Measurements from ENCODE around the gene ANTXR1. TPM values are rescaled to one million over a fixed set of nuclear protein-coding genes. Genes with fewer than 3 reads are reported as not detected.

ANTXR1 gene
- total and polyA plus RNA-seq, 9 of the 15 experiments (the other 6 are each of a cell fraction or from before 2014, with no cell fraction given): 0.07 to 1.00 (median 0.54) TPM

DNA sequence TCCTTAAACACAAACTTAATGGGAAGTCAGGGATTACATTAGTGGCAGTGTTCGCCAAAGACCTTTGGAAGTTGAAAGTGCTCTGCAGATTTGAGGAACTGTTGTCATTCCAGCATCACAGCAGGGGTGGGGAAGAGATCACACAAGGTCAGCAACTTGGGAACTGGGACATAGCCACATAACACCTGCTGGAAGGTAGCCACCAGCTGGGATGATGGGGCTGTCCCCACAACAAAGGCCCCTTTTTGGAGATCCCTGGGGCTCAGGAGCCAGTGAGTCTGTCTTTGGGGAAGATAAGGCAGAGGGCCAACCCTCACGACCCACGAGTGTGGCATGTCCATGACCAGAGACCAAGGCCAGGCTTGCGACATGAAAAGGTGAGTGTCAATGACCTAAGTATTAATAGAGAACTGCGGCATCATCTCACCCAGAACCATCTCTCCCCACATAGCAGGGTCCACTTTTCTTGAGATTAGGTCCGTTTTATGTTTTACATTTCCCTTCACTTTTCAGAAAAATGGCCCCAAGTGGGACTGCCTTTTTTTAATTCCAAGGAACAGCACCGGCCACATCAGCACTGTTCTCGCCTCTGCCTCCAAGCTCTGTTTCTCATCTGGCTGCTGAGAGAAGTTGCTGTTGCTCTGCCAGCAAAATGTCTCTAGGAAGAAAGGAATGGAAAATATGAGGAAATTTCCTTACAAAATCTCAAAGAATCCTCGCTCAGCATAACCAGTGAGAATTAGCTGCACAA is 267.1 kb downstream of the ANTXR1 start:
- WGBS (ENCODE audit: insufficient coverage, low coverage, missing lambda C conversion rate): 0% methylated on average over 9 of the region's 9 CpGs
- Histone ChIP-seq H3K4me2 (ENCODE audit: insufficient read depth, low read length) (no peak overlapping the region), H3K9ac (ENCODE audit: insufficient read depth in 1 of 2, low read depth in 2 of 2, low read length in 2 of 2) (no peak overlapping the region), H4K20me1 (replicated peaks; ENCODE audit: control insufficient read depth, insufficient read depth, low read length) (no peaks in the 10 kb centered on the region; the same call in 1 of the 2 replicates), H3K4me3 (no peak overlapping the region), H3K36me3 (ENCODE audit: control insufficient read depth, insufficient read depth, low read length) (no peaks in the 10 kb centered on the region), H3K27me3 (ENCODE audit: control insufficient read depth in 2 of 2, insufficient read depth in 2 of 2, low read length in 2 of 2) (peaks cover 3 to 18% of the 10 kb centered on the region in 2 experiments; a peak in 4 of 5 replicates), H3K27ac (ENCODE audit: extremely low read depth, low read depth, low read length) (no peak overlapping the region), H3K79me2 (ENCODE audit: control insufficient read depth, insufficient read depth, low read length) (no peaks in the 10 kb centered on the region), H3K4me1 (replicated peaks in 1 of 2; ENCODE audit: control insufficient read depth in 2 of 2, insufficient read depth in 2 of 2, low read length in 2 of 2) (no peaks in the 10 kb centered on the region), H2AFZ (ENCODE audit: low read depth, low read length) (no peak overlapping the region), H3K9me3 (replicated peaks; ENCODE audit: control insufficient read depth, insufficient read depth, low read depth, low read length) (no peaks in the 10 kb centered on the region), H3K9me1 (ENCODE audit: control insufficient read depth, insufficient read depth, low read length) (no peaks in the 10 kb centered on the region)
- POLR2A ChIA-PET: interaction anchor here (0.6 kb wide), 1 partner anchor 10 kb away, joined by 4 read pairs; no protein-coding TSS in a partner anchor
- TF ChIP-seq RBM25 (IDR thresholded peaks at IDR 0.05; ENCODE audit: low read depth, low read length, severe bottlenecking) (no peak), STAT5B (CRISPR knock-in tag; IDR thresholded peaks at IDR 0.05) (no peak), MEF2A (IDR thresholded peaks at IDR 0.05; ENCODE audit: control insufficient read depth, low read depth, low read length) (no peak), NFE2L1 (tag; IDR thresholded peaks at IDR 0.05; ENCODE audit: borderline replicate concordance, low read depth) (no peak), SLC30A9 (CRISPR knock-in tag; IDR thresholded peaks at IDR 0.05) (no peak), FOXO4 (CRISPR knock-in tag; IDR thresholded peaks at IDR 0.05) (no peak), ZNF146 (CRISPR knock-in tag; IDR thresholded peaks at IDR 0.05; ENCODE audit: unreplicated experiment) (no peak), PHF20 (IDR thresholded peaks at IDR 0.05; ENCODE audit: partially characterized antibody) (no peak), ZNF445 (CRISPR knock-in tag; IDR thresholded peaks at IDR 0.05; ENCODE audit: low read depth) (no peak), SNIP1 (IDR thresholded peaks at IDR 0.05; ENCODE audit: low read depth) (no peak)
- TF ChIP-seq, protein P1, sequence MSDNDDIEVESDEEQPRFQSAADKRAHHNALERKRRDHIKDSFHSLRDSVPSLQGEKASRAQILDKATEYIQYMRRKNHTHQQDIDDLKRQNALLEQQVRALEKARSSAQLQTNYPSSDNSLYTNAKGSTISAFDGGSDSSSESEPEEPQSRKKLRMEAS (CRISPR knock-in tag; IDR thresholded peaks at IDR 0.05): no peak
- TF ChIP-seq, protein P2, sequence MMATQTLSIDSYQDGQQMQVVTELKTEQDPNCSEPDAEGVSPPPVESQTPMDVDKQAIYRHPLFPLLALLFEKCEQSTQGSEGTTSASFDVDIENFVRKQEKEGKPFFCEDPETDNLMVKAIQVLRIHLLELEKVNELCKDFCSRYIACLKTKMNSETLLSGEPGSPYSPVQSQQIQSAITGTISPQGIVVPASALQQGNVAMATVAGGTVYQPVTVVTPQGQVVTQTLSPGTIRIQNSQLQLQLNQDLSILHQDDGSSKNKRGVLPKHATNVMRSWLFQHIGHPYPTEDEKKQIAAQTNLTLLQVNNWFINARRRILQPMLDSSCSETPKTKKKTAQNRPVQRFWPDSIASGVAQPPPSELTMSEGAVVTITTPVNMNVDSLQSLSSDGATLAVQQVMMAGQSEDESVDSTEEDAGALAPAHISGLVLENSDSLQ (IDR thresholded peaks at IDR 0.05): no peak
- CTCF ChIA-PET (ENCODE audit: low intra/inter-chr PET ratio): no interaction called here
- ATAC-seq (no peak), DNase-seq (ENCODE audit: extremely low read depth in 1 of 4, low spot score in 3 of 4) (no peak), FAIRE-seq (no peak)
- in situ Hi-C loops (cut with MboI) (no loop called here), intact Hi-C loops (cut with micrococcal nuclease) (no loop called here)
- BruUV-seq (replicated peaks): no TSS peak
